GM21576 (cell line): ENCODE measurements around the gene KPNB1.

Source experiments
- ATAC-seq: cut with Tn5 transposase; IDR thresholded peaks from one replicate; pipeline ENCODE4 v1.9.1; 2021; ENCODE audit warnings: mild to moderate bottlenecking, moderate library complexity; ENCODE audit not compliant: unreplicated experiment

KPNB1 gene

DNA sequence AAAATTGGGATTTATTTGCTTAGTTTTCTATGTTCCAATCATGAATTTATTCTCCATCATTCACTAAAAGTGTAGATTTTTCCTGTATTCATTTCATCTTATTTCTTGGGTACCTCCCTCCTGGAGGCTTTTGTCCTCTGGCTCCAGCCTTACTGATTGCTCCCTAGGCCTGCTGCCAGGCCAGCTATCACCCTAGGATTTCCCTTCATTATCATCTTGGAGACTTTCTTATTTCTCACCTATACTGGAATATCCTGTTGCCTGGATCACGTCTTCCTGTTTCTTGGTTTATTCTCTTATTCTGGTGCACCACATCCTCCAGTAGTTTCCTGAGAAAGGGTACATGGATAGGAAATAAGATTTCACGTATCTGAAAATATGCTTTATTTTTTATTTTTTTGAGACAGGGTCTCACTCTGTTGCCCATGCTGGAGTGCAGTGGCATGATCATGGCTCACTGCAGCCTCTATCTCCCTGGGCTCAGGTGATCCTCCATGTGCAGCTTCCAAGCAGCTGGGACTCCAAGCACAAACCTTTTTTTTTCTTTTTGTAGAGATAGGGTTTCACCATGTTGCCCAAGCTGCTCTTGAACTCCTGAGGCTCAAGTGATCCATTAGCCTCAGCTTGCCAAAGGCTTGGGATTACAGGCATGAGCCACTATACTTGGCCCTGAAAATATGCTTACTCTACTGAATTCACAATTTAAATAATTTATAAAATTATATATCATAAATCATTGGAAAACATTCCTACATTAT, 13.3 kb upstream of the KPNB1 start:
- no peak for ATAC-seq

DNA sequence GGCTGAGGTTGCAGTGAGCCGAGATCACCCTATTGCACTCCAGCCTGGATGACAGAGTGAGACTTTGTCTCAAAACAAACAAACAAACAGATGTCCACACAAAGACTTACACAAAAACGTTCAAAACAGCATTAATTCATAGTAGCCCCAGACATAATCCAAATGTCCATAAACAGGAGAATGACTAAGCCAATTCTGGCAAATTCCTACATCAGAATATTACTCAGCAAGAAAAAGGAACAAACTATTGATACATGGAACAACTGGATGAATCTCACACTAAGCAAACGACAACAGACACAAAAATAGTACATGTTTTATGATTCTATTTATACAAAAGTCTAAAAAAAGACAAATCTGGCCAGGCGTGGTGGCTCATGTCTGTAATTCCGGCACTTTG, 10.8 kb upstream of the KPNB1 start:
- no peak for ATAC-seq

DNA sequence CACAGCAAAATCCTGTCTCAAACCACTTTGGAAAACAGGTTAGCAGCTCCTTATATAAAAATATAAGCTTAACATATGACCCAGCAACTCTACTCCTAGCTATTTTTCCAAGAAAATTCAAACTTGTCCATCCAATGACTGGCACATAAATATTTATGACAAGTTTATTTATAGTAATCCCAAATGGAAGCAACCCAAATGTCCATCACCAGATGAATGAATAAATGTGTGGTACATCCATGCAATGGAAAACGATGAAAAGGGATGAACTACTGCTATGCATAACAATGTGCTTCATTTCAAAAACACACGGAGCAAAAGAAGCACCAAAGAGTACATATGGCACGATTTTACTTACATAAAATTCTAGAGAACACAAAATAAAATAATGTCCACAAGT, 9.6 kb upstream of the KPNB1 start:
- ATAC-seq = no peak

DNA sequence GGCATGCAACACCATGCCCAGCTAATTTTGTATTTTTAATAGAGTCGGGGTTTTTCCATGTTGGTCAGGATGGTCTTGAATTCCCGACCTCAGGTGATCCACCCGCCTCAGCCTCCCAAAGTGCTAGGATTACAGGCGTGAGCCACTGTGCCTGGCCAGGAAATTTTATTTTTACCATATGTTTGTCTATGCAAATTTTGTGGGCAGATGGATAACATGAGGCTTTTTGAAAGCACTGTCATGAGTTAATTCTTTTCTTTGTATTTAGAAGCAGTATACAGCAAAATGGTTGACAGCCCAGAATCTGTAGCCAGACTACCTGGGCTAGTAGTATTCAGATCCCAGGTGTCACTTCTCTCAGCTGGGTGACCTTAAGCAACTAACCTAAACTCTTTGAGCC, 8.5 kb upstream of the KPNB1 start:
- ATAC-seq = no peak

DNA sequence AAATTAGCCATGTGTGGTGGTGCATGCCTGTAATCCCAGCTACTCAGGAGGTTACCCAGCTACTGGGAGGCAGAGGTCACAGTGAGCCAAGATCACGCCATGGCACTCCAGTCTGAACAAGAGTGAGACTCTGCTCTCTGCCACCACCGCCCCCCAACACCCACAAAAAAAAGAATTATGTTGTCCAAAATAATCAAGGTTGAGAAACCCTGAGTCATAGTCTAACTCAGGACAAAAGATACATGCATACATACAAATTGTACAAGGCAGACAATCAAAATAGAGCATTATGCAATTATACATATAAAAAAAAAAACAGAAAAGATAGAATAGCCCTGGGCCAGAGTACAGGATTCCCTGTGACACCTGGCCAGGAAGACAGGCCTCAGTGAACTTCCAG, 6.6 kb upstream of the KPNB1 start:
- ATAC-seq = no peak

DNA sequence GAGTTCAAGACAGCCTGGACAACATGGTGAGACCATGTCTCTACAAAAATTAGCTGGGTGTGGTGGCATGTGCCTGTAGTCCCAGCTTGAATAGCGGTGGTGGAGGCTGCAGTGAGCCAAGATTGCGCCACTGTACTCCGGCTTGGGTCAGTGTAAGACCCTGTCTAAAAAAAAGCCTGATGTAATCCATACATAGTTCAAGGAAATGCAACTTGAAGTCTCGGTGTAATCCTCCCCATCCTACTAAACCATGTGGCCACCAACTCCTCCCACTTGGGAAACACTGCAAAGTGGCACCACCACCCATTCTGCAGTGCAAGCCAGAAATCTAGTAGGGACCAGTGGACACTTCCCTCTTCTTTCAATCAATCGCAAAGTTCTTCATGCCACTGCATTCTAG, 5.4 kb upstream of the KPNB1 start:
- ATAC-seq = no peak

DNA sequence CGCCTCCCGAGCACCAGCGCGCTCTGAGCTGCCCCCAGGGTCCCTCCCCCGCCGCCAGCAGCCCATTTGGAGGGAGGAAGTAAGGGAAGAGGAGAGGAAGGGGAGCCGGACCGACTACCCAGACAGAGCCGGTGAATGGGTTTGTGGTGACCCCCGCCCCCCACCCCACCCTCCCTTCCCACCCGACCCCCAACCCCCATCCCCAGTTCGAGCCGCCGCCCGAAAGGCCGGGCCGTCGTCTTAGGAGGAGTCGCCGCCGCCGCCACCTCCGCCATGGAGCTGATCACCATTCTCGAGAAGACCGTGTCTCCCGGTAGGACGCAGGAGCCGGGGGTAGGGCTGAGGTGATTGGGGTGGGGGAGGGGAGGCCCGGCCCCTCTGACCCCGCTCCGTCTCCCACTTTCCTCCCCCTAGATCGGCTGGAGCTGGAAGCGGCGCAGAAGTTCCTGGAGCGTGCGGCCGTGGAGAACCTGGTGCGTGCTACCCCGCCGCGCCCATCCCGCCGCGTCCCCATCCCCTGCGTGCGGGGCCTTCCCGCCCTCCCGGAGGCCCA, 329 bp downstream of the KPNB1 start:
- peak; percentile 1 for ATAC-seq

DNA sequence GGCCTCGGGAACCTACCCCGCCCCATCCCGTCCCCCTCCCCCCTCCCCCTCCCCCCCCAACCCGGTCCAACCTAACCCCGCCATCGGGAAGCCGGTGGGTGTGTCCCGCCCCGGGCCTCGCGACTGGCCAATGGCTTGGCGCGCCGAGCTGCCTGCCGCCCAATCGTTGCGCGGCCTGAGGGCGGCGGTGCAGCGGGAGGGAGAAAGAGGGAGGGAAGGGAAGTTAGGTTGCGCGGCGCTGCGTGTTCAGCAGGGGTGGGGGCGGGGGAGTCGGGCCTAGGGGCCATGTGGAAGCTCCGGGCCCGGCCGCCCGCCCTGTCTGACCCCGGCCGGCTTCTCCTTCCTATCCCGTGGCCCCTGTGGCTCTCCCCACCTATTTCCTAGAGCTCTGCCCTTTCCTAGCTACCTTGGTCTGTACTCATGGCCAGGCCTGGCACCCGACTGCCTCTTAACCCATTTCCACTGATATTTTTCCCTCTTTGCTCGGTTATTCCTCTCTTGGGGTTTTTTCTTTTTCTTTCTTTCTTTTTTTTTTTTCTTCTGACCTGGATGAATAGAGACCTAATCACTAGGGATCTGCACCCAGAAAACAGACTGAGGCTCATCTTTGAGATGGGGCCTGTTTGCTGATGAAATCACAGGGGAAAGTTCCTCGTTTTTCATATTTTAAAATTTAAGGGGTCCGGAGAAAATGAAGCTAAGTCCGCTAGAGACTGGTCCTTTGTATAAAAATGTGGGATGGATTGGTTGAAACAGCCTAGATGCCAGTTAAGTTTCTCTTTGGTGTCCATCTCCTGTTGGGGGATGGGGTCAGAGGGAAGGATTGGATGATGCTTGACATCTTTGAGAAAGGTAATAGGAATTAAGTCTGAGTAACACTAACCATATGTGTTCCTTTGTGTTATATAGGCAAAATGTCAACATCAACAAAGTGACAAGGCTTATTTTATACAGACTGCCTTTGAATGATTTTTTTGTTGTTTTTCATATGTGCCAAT, 1.1 kb downstream of the KPNB1 start:
- peak; percentile 42 for ATAC-seq

DNA sequence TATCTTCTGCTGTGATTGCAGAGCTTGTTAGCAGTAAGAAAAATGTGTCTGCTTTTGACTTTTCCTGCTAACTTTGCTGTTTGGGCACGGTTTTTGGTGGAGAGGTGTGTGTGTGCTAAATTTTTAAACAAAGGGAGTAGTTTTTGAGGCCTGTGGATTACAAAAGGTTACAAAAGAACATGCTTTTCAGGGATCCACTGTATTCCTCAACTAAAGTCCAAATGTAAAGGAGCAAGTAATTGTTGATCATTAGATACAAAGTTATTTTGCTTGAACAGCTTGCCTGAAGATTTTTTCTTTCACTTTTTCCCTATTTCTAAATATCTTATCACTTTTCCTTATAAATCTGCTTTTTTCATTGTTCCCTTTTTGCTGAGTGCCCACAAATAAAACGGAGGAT, 2.0 kb downstream of the KPNB1 start:
- no peak for ATAC-seq

DNA sequence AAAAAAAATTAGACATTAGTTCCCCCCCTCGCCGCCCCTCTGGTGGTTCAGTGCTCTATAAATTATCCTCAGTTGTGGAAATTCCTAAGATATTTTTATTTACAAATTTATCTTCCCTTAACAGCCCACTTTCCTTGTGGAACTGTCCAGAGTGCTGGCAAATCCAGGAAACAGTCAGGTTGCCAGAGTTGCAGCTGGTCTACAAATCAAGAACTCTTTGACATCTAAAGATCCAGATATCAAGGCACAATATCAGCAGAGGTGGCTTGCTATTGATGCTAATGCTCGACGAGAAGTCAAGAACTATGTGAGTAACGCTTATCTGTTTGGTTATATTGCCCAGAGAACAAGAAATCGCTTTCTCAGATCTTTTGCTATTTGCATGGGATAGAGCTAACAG, 2.9 kb downstream of the KPNB1 start:
- ATAC-seq = no peak

DNA sequence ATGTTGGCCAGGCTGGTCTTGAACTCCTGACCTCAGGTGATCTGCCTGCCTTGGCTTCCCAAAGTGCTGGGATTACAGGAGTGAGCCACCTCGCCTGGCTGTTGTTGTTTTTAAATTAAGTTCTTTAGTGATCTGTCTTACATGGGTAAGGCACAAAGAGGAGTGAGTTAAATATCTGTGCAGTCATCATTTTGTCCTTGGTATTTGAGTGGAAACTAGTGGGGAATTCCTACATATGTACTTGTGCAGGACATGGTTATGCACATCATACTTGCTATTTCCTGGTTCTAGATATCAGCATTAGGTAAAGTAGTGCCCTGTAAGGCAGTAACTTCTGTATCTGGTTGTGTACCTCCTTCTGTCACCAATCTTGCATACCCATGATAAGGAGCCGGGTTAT, 3.7 kb downstream of the KPNB1 start:
- no peak for ATAC-seq

DNA sequence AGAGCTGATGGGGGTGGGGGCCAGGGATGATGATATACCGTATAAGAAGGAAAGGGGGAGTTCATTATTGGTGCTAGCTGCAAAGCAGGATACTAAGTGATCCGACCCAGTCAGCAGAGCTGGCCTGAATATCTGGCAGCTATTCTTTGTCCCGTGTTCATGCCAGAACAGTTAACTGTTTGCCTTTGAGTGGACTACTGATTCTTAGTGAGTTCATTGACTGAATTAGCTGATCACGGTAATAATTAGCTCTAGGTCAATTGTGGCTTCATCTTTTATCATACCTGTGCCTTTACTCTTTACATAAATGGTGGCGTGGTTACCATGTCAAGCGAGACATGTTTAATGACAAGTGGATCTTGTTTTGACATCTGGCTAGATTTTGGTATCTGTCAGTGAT, 5.3 kb downstream of the KPNB1 start:
- no peak for ATAC-seq

DNA sequence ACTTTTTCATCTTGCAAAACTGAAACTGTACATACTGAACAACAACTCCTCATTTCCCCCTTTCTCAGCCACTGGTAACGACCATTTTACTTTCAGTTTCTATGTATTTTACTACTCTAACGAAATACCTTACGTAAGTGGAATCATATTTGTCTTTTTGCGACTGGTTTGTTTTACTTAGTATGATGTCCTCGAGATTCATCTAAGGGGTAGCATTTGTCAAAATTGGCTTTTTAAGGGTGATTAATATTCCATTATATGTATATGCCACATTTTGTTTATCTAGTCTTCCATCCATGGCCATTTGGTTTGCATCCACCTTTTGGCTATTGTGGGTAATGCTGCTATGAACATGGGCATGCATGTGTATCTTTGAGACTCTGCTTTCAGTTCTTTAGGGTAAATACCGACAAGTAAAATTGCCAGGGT, 10.4 kb downstream of the KPNB1 start:
- ATAC-seq = peak; percentile 53

DNA sequence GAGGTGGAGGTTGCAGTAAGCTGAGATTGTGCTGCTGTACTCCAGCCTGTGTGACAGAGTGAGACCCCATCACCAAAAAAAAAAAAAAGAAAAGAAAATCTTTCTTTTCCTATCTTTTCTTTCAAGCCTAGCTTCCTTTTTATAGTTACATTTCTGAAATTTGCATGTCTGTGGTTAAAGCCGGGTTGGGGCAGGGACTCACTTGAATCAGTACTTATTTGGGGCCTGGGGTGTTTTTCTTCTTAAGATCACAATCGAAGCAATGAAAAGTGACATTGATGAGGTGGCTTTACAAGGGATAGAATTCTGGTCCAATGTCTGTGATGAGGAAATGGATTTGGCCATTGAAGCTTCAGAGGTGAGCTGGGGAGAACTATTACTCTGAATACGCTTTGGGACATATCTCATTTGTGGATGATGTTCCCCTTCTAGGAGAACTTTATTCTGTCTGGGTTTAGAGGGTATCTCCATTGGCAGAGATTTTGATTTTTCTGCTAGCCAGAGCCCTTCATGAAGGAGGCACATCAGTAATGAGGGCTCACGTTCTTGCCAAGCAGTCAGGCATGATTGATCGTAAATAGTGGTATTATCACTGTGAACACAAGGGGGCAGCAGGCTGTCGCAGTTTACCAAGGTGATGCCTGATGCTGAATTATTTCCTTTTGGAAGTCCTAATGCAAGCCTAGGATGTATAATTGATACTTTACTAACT, 14.3 kb downstream of the KPNB1 start:
- no peak for ATAC-seq

DNA sequence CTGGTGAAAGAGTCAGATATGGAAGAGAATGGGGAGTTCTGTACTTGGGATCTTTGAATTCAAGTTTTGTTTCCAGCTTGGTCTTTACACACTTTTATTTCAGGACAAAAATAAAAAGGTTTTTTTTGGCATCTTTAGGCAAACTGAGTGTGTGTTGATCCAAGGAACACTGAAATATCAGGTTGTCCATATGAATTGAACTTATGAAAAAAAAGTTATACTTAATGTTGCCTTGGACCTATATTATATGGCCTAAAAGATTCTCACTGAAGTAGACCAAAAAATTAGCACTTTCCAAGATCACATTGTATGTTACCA, 14.9 kb downstream of the KPNB1 start:
- no peak for ATAC-seq

DNA sequence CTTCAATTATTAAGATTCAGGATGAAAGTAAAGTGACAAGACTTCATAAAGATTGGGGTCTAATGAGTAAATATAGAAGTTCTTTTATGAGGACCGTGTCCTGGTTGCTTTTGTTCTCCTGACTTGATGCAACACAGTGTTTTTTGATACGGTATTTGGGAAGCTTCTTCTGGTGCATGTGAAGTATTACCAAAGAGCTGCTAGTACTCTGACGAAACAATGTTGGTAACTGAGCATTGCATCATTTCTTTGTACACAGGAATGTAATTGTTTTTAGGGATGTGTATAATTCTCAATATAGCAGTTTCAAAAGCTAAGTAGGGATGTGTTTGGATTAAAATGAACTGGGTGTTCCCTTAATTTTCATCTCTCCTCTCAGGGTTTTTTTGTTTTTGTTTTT, 15.9 kb downstream of the KPNB1 start:
- ATAC-seq = no peak

DNA sequence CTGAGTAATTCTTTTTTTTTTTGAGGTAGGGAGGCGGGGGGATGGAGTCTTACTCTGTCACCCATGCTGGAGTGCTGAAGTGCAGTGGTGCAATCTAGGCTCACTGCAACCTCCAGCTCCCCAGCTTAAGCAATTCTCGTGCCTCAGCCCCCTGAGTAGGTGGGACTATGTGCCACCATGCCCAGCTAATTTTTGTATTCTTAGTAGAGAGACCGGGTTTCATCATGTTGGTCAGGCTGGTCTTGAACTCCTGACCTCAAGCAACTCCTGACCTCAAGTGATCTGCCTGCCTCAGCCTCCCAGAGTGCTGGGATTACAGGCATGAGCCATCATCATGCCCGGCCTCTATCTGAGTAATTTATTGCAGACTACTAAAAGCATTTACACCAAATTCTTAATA, 19.4 kb downstream of the KPNB1 start:
- no peak for ATAC-seq

DNA sequence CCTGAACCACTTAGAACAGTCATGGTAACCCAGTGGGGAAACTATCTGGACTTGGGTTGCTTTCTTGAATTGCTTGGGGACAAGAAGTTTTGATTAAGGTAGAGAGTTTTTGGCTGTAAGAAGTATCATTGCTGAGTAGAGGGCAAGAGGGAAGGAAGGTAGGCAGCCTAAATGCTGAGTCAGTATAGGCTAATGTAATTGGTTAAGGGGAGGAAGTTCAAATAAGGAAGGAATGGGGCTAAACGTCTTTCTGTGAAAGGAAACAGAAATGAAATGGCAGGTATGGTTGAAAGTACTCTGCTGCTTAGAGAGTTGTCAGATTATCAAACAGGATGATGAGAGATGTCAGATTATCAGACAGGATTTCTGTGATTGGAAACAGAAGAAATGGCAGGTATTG, 20.3 kb downstream of the KPNB1 start:
- no peak for ATAC-seq

DNA sequence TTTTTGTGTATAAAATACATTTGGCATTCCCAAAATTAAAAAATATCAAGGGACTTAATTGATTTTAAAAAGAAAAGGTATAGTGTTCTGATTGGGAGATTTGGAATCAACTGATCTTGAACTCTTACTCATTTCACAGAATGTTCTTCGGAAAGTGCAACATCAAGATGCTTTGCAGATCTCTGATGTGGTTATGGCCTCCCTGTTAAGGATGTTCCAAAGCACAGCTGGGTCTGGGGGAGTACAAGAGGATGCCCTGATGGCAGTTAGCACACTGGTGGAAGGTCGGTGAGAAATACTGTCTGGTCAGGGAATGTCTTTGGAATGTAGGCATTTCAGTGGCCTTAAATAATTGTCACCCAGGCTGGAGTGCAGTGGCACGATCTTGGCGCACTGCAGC, 24.8 kb downstream of the KPNB1 start:
- ATAC-seq = no peak

DNA sequence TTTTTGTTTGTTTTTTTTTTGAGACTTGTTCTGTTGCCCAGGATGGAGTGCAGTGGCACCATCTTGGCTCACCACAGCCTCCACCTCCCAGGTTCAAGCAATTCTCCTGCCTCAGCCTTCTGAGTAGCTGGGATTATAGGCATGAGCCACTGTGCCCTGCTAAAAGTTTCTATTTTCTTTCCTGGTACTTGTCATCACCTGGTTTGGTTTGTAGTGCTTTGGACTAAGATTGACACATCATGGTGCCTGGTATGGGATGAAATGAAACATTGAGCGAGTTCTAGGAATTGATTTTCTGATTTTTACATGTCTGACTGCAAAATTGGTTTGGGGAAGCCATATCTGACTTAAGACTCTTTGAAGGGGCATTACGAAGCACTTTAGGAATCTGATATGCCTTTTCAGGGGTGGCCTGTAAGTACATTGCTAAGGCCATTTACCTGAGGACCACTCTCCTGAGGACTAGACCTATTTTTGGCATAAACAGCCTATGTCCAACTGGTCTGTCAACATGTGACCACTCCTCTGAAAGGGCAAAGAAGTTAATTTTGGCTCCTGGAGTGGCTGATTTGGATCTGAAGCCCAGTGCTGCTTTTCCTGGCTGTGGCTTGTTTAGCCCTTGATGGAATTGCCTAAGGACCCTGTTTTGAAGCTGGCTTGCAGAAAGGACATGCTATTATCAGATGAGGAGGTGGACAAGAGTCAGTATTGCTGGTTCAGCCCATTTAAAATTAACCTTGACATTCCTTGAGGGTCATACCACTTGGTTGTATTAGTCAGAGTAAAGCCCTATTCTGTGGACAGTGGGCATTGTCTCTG, 25.9 kb downstream of the KPNB1 start:
- no peak for ATAC-seq

DNA sequence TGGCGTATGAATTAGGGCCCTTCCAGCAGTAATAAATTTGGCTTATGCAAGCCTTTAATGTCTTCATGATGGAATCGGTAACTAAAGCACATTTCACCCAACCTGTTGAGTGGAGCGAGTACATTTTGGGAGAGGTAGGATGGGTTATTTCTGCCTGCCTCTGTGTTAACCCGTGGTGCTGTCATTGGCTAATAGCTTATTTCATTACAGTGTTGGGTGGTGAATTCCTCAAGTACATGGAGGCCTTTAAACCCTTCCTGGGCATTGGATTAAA, 26.4 kb downstream of the KPNB1 start:
- no peak for ATAC-seq
